ENCODE results near the gene CACNA2D2. TPM values are rescaled to one million over a fixed set of nuclear protein-coding genes. Genes with fewer than 3 reads are reported as not detected.

Gene CACNA2D2
- total RNA-seq, 1 donor from 2014 or later, result 2.5 TPM

DNA sequence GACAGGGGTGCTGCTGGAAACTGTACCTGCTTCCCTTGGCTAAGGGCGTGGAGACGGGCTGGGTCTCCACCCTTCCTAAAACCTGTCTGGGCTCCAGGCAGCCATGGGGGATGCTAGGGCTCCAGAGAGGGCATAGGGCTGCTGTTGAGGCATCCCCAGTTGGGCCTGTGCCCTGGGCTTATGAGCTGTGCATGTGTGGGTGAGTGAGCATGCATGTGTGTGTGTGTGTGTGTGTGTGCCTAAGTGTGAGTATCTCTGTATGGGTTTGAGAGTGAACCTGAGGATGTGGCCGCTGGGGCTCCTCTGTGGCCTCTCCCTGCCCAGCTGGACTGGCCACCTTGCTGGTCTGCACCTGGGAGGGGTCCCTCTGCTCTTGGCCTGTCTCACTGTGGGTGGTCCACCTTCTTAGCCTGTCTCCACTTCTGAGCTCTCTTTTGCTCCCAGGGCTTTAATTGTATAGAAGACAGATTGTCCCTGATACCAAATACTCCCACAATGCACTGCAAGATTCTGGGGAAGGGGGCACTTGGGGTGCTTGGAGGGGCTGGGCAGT lies 132.2 kb downstream of the CACNA2D2 start:
- Histone ChIP-seq H3K9me3 (no peaks in the 10 kb centered on the region), H3K4me1 (peaks cover 2% of the 10 kb centered on the region), H3K36me3 (no peaks in the 10 kb centered on the region), H3K27ac (no peak overlapping the region), H3K4me3 (no peak overlapping the region), H3K27me3 (no peaks in the 10 kb centered on the region)
- DNase-seq (ENCODE audit: extremely low spot score in 2 of 2), result no peak
- intact Hi-C loops (cut with DNase I), result no loop called here
- TF ChIP-seq POLR2AphosphoS5 (IDR thresholded peaks at IDR 0.05; ENCODE audit: insufficient read depth in 1 of 2, low read depth in 1 of 2) (no peak), POLR2A (IDR thresholded peaks at IDR 0.05) (no peak)
- TF ChIP-seq, protein P1, sequence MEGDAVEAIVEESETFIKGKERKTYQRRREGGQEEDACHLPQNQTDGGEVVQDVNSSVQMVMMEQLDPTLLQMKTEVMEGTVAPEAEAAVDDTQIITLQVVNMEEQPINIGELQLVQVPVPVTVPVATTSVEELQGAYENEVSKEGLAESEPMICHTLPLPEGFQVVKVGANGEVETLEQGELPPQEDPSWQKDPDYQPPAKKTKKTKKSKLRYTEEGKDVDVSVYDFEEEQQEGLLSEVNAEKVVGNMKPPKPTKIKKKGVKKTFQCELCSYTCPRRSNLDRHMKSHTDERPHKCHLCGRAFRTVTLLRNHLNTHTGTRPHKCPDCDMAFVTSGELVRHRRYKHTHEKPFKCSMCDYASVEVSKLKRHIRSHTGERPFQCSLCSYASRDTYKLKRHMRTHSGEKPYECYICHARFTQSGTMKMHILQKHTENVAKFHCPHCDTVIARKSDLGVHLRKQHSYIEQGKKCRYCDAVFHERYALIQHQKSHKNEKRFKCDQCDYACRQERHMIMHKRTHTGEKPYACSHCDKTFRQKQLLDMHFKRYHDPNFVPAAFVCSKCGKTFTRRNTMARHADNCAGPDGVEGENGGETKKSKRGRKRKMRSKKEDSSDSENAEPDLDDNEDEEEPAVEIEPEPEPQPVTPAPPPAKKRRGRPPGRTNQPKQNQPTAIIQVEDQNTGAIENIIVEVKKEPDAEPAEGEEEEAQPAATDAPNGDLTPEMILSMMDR (IDR thresholded peaks at IDR 0.05), result no peak

DNA sequence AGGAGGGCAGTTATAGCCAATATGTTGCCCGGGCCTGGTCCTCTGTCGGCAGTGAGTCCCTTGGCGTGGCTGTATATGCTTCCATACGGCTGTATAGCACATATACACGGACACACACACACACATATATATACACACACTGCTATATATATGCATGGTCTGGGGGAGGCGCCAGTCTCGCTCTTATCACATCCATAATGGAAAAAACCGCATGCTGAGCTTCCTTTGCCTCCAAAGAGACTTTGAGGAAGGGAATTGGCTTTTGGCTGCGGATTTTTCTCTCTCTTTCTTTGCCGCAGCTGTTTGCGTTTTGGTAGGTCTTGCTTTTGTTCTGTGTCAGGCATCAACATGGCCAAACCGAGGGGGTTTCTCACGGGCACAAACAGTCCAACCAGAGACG lies 132.8 kb downstream of the CACNA2D2 start:
- no peak overlapping the region for H3K27ac ChIP-seq
- TF ChIP-seq POLR2AphosphoS5 (IDR thresholded peaks at IDR 0.05; ENCODE audit: insufficient read depth in 1 of 2, low read depth in 1 of 2), result no peak
- TF ChIP-seq POLR2A (IDR thresholded peaks at IDR 0.05), result no peak
- TF ChIP-seq, protein P1 (IDR thresholded peaks at IDR 0.05), result no peak
- H3K36me3 ChIP-seq, result no peaks in the 10 kb centered on the region
- no peaks in the 10 kb centered on the region for H3K9me3 ChIP-seq
- intact Hi-C loops (cut with DNase I), result no loop called here
- H3K4me3 ChIP-seq, result no peak overlapping the region
- peaks cover 8% of the 10 kb centered on the region for H3K4me1 ChIP-seq
- DNase-seq (ENCODE audit: extremely low spot score in 2 of 2), result no peak
- no peaks in the 10 kb centered on the region for H3K27me3 ChIP-seq

DNA sequence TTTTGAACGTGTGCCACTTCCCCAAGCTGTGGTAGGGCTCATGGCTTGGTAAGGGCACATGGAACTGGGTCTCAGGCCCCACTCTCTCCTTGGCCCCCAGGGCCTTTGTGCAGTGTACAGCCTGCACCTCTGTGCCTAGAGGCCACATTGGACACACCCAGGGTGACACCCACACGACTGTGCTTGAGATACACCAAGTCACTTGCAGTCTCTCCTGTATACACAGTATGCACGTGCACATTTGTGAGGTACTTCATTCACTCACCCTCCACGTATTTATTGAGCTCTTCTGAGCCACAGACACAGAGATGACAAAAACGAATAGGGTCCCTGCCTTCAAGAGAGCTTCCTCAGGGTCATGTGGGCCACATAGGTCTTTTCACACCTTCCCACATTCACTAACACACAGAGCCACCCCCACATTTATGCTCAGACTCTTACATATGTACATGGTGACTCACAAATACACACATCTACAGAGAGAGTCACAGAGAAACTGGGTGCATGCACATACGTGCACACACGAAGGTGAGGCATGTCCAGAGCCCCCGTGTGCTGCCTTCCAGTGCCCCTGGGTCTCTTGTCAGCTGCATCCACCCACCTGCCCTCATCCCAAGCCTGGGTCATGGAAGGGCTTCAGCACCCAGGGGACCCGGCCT lies 134.3 kb downstream of the CACNA2D2 start:
- no peaks in the 10 kb centered on the region for H3K36me3 ChIP-seq
- TF ChIP-seq, protein P1 (IDR thresholded peaks at IDR 0.05), result no peak
- TF ChIP-seq POLR2A (IDR thresholded peaks at IDR 0.05), result no peak
- TF ChIP-seq POLR2AphosphoS5 (IDR thresholded peaks at IDR 0.05; ENCODE audit: insufficient read depth in 1 of 2, low read depth in 1 of 2), result no peak
- DNase-seq (ENCODE audit: extremely low spot score in 2 of 2), result no peak
- no peaks in the 10 kb centered on the region for H3K27me3 ChIP-seq
- no peak overlapping the region for H3K4me3 ChIP-seq
- no peaks in the 10 kb centered on the region for H3K9me3 ChIP-seq
- intact Hi-C loops (cut with DNase I), result no loop called here
- peaks cover 20% of the 10 kb centered on the region for H3K4me1 ChIP-seq
- H3K27ac ChIP-seq, result no peak overlapping the region

DNA sequence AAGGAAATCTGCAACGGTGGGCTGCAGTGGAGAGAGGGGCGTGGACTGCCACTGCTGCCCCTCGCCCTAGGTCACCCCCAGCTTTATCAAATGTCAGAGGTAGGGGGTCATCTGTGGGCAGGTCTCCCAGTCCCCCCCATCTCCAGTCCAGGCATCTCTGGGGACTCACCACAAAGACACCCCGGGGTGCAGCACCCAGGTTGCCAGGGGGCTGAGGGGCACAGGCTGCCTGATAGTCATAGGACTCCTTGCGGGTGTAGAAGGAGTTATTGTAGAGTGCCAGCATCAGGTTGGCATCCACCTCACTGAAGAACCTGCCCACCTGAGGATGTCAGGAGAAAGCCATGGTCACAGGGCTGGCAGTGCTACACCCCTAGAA lies 137.6 kb downstream of the CACNA2D2 start:
- no peak for TF ChIP-seq POLR2A (IDR thresholded peaks at IDR 0.05)
- no peak for TF ChIP-seq POLR2AphosphoS5 (IDR thresholded peaks at IDR 0.05; ENCODE audit: insufficient read depth in 1 of 2, low read depth in 1 of 2)
- TF ChIP-seq, protein P1 (IDR thresholded peaks at IDR 0.05), result no peak
- peak overlapping the region; percentile 57 to 71 for H3K4me3 ChIP-seq
- peaks cover 22% of the 10 kb centered on the region for H3K4me1 ChIP-seq
- H3K9me3 ChIP-seq, result no peaks in the 10 kb centered on the region
- H3K27ac ChIP-seq, result no peak overlapping the region
- H3K27me3 ChIP-seq, result no peaks in the 10 kb centered on the region
- intact Hi-C loops (cut with DNase I), result no loop called here
- DNase-seq (ENCODE audit: extremely low spot score in 2 of 2), result no peak
- H3K36me3 ChIP-seq, result no peaks in the 10 kb centered on the region
